NCI-H2171 treated with DMSO at 0.1 percent for 48 hours (cell line): ENCODE results near the gene AAMP.
"Not testable (repeated sequence)": the region's sequence is repeated elsewhere in the genome, so short reads cannot be mapped to it uniquely, and the experiment has no call there.

ENCODE experiments used
- DNase-seq: peaks from one replicate; lab custom pipeline; 2025; lab: John Stamatoyannopoulos, UW

AAMP gene

GRCh38 chr2:218275371-218276072 is 5.6 kb upstream of the AAMP start:
- no peak for DNase-seq

GRCh38 chr2:218274586-218274985 is 4.6 kb upstream of the AAMP start:
- DNase-seq = no peak

- no peak for DNase-seq
These were observed 3.9 kb upstream of the AAMP start for GRCh38 chr2:218273908-218274249.

GRCh38 chr2:218273214-218273907 is 3.4 kb upstream of the AAMP start:
- DNase-seq = not testable (repeated sequence)

GRCh38 chr2:218272531-218273212 is 2.7 kb upstream of the AAMP start:
- peak; percentile 80 for DNase-seq

- DNase-seq = no peak
These were observed 2.1 kb upstream of the AAMP start for GRCh38 chr2:218271865-218272530.

GRCh38 chr2:218271487-218271797 is 1.5 kb upstream of the AAMP start:
- no peak for DNase-seq

- no peak for DNase-seq
These were observed 967 bp upstream of the AAMP start for GRCh38 chr2:218270721-218271486.

GRCh38 chr2:218267259-218267658 is 2.7 kb downstream of the AAMP start:
- no peak for DNase-seq

GRCh38 chr2:218266316-218266979 is 3.5 kb downstream of the AAMP start:
- no peak for DNase-seq

GRCh38 chr2:218265626-218266025 is 4.3 kb downstream of the AAMP start:
- DNase-seq = no peak

- DNase-seq = no peak
These were observed 5.0 kb downstream of the AAMP start for GRCh38 chr2:218264773-218265561.

GRCh38 chr2:218263817-218264641 is 5.9 kb downstream of the AAMP start:
- no peak for DNase-seq

GRCh38 chr2:218262631-218263586 is 7.0 kb downstream of the AAMP start:
- no peak for DNase-seq

- DNase-seq = no peak
These were observed 7.7 kb downstream of the AAMP start for GRCh38 chr2:218262237-218262600.

GRCh38 chr2:218261423-218262236 is 8.3 kb downstream of the AAMP start:
- peak; percentile 57 for DNase-seq

GRCh38 chr2:218260742-218261422 is 9.1 kb downstream of the AAMP start, which contains the start of gene GPBAR1:
TSS of gene GPBAR1 (plus strand) at chr2:218261015. CDS start at chr2:218262725, 1,710 bp downstream.
- no peak for DNase-seq
